Neural crest cell (in vitro differentiated cells): ENCODE measurements around the gene SIK3. TPM values are rescaled to one million over a fixed set of nuclear protein-coding genes. Genes with fewer than 3 reads are reported as not detected.
"Not testable (repeated sequence)": the region's sequence is repeated elsewhere in the genome, so short reads cannot be mapped to it uniquely, and the experiment has no call there.

Source experiments
- DNase-seq: peaks from one replicate; pipeline ENCODE4 v3.0.0; 2021; ENCODE audit warnings: low read depth, mixed read lengths, low spot score
- H3K27ac Mint-ChIP-seq: one replicate; pipeline ENCODE4 v1.8.0; 2021; ENCODE audit warnings: mild to moderate bottlenecking, mixed read lengths; ENCODE audit not compliant: unreplicated experiment
- H3K27me3 Mint-ChIP-seq: 2 replicates; pipeline ENCODE4 v1.8.0; 2021; ENCODE audit warnings: low read depth, mild to moderate bottlenecking, mixed read lengths
- H3K36me3 Mint-ChIP-seq: 2 replicates; pipeline ENCODE4 v1.8.0; 2021; ENCODE audit warnings: low read depth, mild to moderate bottlenecking, mixed read lengths
- H3K4me1 Mint-ChIP-seq: 2 replicates; pipeline ENCODE4 v1.8.0; 2021; ENCODE audit warnings: mixed read lengths
- H3K4me3 Mint-ChIP-seq: one replicate; pipeline ENCODE4 v1.8.0; 2021; ENCODE audit warnings: mild to moderate bottlenecking, mixed read lengths
- H3K9me3 Mint-ChIP-seq: 2 replicates; pipeline ENCODE4 v1.8.0; 2021; ENCODE audit warnings: mixed read lengths
- total RNA-seq: library from RNA; stranded (reverse); gene quantifications from 2 replicates; pipeline ENCODE4 v1.2.1, GENCODE V29; 2021
- TF ChIP-seq, protein P1 (sequence below): fragments of 200-600 bp; sonication (generic); conservative IDR thresholded peaks from 2 replicates; pipeline ENCODE4 v1.5.0; 2021; ENCODE audit warnings: antibody characterized with exemption, mild to moderate bottlenecking

Gene SIK3
- total RNA-seq, 1 donor from 2014 or later = 39.7 TPM

DNA sequence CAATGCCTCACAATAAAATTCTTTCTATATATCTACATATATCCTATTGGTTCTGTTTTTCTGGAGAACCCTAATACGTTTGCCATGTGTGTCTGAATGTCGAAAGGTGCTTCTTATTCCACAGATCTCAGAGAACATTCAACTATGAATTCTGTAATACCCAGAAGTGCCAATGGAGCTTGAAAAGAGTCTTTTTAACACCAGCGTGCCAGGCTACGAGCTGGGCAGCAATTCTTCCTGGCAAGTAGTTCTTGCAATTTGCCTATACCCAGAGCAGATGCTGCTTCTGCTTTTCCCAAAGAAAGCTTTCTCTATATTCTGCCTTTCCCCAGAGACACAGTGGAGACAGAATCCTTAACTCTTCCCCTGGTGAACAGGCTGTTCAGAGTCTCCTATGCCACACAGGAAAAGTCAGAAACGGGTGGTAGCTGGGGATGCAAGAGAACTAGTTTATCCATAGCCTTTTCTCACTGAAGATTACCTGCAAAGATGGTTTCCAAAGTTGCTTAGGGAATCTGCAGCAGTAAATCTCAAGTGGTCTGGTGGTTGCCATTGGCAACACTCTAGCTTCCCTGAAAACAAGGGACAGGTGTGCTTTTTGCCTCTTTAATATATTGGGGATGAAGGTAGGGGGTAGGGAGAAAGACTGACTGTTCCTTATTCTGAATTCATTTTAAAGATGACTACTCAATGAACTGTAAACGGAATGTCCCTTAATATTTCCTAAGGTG, 29.1 kb upstream of the SIK3 start:
- H3K4me3 Mint-ChIP-seq = no peak overlapping the region
- H3K4me1 Mint-ChIP-seq = no peaks in the 10 kb centered on the region
- H3K27ac Mint-ChIP-seq = no peak overlapping the region
- H3K27me3 Mint-ChIP-seq = peaks cover 35% of the 10 kb centered on the region
- DNase-seq = no peak
- no peaks in the 10 kb centered on the region for H3K36me3 Mint-ChIP-seq
- TF ChIP-seq, protein P1, sequence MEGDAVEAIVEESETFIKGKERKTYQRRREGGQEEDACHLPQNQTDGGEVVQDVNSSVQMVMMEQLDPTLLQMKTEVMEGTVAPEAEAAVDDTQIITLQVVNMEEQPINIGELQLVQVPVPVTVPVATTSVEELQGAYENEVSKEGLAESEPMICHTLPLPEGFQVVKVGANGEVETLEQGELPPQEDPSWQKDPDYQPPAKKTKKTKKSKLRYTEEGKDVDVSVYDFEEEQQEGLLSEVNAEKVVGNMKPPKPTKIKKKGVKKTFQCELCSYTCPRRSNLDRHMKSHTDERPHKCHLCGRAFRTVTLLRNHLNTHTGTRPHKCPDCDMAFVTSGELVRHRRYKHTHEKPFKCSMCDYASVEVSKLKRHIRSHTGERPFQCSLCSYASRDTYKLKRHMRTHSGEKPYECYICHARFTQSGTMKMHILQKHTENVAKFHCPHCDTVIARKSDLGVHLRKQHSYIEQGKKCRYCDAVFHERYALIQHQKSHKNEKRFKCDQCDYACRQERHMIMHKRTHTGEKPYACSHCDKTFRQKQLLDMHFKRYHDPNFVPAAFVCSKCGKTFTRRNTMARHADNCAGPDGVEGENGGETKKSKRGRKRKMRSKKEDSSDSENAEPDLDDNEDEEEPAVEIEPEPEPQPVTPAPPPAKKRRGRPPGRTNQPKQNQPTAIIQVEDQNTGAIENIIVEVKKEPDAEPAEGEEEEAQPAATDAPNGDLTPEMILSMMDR = no peak
- no peaks in the 10 kb centered on the region for H3K9me3 Mint-ChIP-seq

DNA sequence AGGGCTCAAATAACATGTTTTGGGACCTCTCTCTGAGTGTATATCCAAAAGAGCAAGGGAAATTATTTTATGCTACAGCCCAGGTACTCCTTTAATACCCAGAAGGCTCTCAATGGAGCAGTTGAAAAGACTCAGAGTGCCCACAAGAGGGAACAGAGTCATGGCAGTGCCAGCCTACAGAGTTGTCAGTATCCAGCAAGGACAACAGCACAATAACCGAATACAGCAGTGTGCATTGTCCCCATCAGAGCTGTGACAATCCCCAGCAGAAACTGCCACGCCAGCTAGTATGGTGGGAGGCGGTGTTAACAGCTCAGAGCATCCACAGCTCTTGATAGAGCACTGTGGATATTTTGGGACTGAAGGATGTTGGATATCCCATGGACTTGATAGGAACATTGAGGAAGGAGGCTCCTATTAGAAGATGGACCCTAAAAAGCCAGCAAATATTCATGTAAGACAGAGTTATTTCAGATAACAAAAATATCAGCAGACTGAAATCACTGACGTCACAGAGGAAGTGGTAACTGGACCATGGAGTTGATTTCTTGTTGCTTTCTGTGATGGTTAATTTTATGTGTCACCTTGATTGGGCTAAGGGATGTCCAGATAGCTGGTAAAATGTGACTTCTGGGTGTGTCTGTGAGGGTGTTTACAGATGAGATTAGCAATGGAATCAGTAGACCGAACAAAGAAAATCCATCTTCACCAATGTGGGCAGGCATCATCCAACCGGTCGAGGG, 28.2 kb upstream of the SIK3 start:
- Mint-ChIP-seq H3K4me3 (no peak overlapping the region), H3K27ac (no peak overlapping the region), H3K4me1 (no peaks in the 10 kb centered on the region), H3K36me3 (no peaks in the 10 kb centered on the region), H3K9me3 (no peaks in the 10 kb centered on the region), H3K27me3 (peaks cover 35% of the 10 kb centered on the region)
- DNase-seq = no peak
- TF ChIP-seq, protein P1 = no peak

DNA sequence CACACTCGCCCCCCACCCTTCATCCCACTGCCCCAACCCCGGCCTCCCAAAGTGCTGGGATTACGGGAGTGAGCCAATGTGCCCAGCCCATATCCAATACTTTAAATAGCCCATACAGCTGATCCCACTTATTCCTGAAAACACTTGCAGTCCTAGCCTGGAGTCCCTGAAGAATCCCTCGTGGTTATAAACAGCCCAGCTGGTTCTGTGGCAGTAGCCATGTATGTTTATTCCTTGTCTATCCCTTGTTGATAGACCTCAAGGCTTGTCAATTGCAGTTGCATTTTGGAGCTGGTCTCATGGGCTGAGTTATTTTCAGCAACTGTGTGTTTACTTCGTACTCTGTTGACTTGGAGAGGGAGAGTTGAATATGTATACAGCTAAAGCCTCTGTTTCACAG, 24.3 kb upstream of the SIK3 start:
- TF ChIP-seq, protein P1 = no peak
- H3K9me3 Mint-ChIP-seq = no peaks in the 10 kb centered on the region
- H3K27me3 Mint-ChIP-seq = peaks cover 30% of the 10 kb centered on the region
- no peaks in the 10 kb centered on the region for H3K36me3 Mint-ChIP-seq
- no peak overlapping the region for H3K27ac Mint-ChIP-seq
- H3K4me1 Mint-ChIP-seq = no peaks in the 10 kb centered on the region
- no peak for DNase-seq
- H3K4me3 Mint-ChIP-seq = no peak overlapping the region

DNA sequence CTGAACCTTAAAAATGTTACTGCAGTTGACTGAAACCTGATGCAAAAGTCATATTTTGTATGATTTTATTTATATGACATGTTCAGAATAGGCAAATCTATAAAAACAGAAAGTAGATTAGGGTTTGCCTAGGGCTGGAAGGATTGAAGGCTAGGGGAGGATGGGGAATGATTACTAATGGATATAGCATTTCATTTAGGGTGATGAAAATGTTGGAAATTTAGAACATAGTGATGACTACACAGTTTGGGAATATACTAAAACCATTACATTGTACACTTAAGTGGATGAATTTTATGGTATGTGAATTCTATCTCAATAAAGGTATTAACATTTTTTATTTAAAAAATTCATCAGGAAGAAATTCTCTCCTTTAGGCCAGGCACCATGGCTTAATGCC, 22.9 kb upstream of the SIK3 start:
- Mint-ChIP-seq H3K4me1 (no peaks in the 10 kb centered on the region), H3K27ac (no peak overlapping the region), H3K9me3 (no peaks in the 10 kb centered on the region), H3K27me3 (peaks cover 17% of the 10 kb centered on the region), H3K36me3 (no peaks in the 10 kb centered on the region), H3K4me3 (no peak overlapping the region)
- TF ChIP-seq, protein P1 = no peak
- DNase-seq = no peak

DNA sequence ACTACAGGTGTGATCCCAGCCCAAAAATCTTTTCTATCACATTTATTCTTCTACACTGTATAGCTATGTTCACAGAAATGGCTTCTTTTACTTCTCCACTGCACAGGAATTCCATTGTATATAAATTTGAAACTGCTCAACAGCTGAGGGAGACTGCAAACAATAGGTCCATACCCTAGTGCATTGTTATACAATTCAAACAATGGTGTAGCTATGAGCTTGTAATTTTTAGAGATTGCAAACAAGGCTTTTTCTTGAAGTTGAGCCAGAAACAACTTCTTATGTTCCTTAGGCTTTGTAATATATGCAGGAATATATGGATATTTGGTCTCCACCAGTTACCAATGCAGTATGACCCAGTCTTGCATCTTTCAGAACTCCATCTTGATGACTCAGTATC, 19.5 kb upstream of the SIK3 start:
- DNase-seq = no peak
- no peak overlapping the region for H3K27ac Mint-ChIP-seq
- no peaks in the 10 kb centered on the region for H3K27me3 Mint-ChIP-seq
- TF ChIP-seq, protein P1 = no peak
- H3K4me3 Mint-ChIP-seq = no peak overlapping the region
- no peaks in the 10 kb centered on the region for H3K9me3 Mint-ChIP-seq
- no peaks in the 10 kb centered on the region for H3K36me3 Mint-ChIP-seq
- H3K4me1 Mint-ChIP-seq = no peaks in the 10 kb centered on the region

DNA sequence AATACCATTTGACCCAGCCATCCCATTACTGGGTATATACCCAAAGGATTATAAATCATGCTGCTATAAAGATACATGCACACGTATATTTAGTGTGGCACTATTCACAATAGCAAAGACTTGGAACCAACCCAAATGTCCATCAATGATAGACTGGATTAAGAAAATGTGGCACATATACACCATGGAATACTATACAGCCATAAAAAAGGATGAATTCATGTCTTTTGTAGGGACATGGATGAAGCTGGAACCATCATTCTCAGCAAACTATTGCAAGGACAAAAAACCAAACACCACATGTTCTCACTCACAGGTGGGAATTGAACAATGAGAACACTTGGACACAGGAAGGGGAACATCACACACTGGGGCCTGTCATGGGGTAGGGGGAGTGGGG, 14.7 kb upstream of the SIK3 start:
- not testable (repeated sequence) for H3K4me3 Mint-ChIP-seq, H3K4me1 Mint-ChIP-seq, H3K36me3 Mint-ChIP-seq, H3K27me3 Mint-ChIP-seq, H3K27ac Mint-ChIP-seq, H3K9me3 Mint-ChIP-seq, DNase-seq

DNA sequence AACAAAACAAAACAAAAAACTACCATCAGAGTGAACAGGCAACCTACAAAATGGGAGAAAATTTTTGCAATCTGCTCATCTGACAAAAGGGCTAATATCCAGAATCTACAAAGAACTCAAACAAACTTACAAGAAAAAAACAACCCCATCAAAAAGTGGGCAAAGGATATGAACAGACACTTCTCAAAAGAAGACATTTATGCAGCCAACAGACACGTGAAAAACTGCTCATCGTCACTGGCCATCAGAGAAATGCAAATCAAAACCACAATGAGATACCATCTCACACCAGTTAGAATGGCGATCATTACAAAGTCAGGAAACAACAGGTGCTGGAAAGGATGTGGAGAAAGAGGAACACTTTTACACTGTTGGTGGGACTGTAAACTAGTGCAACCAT, 14.3 kb upstream of the SIK3 start:
- not testable (repeated sequence) for H3K27ac Mint-ChIP-seq, H3K36me3 Mint-ChIP-seq, H3K9me3 Mint-ChIP-seq, H3K4me3 Mint-ChIP-seq, H3K4me1 Mint-ChIP-seq, DNase-seq, H3K27me3 Mint-ChIP-seq
